ENCODE data around the gene NALCN.

- TF ChIP-seq CTCF (IDR thresholded peaks at IDR 0.05; ENCODE audit: borderline replicate concordance, extremely low read depth, low read length, poor library complexity, severe bottlenecking) (no peak), EZH2 (IDR thresholded peaks at IDR 0.05; ENCODE audit: borderline replicate concordance, low read depth, low read length, severe bottlenecking) (no peak)
Observed at GRCh38 chr13:101059793-101060192, 356.5 kb downstream of the NALCN start.

Measured in DND-41 (cell line).